Colon (tissue), 2 donors: ENCODE measurements around the gene LRRC27.
"Not testable (repeated sequence)": the region's sequence is repeated elsewhere in the genome, so short reads cannot be mapped to it uniquely, and the experiment has no call there.

Source experiments
- FAIRE-seq: peaks from 2 replicates; lab custom pipeline; 2012; peaks lifted over from hg19 to GRCh38; lab: Jason Lieb, UNC
- donor health status: control.
- donor health status: control.

LRRC27 gene

GRCh38 chr10:132331601-132332432 is at the start of gene LRRC27:
TSS of gene LRRC27 (plus strand) at chr10:132332193. CDS start at chr10:132333525, 1,332 bp downstream.
- FAIRE-seq, result no peak

GRCh38 chr10:132282667-132283603 is 49.1 kb upstream of the LRRC27 start:
- FAIRE-seq, result no peak

DNA sequence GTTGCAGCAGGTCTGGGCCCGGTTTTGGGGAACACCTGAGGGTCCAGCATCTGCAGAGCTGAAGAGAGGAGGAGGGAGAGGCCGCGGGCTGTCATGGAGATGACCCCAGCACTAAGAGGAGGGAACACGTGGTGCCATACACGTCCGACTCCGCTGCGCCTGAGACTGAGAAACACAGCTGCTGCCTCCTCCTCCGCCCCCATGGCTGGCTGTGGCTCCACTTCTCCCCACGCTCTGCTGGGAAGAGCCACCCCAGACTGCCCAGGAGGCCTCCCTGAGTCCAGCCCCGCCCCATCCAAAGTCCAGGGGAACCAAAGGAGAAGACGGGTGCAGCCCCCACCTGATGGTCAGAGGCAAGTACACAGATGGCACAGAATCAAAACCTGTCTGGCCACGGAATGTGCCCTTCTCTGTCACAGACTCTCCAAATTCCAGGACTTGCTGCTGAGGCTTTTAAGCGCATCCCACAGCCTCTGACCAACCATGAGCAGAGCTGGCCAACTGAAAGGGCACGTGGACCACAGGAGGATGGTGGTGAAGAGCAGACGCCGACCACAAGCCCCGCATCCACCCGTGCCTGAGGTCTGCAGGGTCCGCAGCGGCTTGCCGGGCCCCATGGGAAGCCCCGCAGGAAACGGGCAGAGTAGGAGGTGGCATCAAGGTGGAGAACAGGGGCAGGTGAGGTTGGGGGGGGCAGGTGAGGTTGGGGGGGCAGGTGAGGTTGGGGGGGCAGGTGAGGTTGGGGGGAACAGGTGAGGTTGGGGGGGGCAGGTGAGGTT is 48.2 kb upstream of the LRRC27 start:
- FAIRE-seq, result no peak

DNA sequence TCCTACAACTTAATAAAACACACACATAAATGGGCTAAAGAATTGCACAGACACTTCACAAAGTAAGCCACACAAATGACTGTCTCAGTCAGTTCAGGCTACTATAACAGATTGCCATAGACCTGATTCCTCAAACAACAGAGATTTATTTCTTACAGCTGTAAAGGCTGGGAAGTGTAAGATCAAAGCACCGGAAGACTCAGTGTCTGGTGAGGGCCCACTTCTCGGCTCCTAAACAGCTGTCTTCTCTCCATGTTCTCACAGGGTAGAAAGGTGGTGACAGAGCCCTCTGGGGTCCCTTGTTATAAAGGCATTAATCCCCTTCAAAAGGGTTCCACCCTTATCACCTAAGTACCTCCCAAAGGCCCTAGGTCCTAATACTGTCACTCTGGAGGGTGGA is 42.6 kb upstream of the LRRC27 start:
- no peak for FAIRE-seq

GRCh38 chr10:132290631-132291030 is 41.4 kb upstream of the LRRC27 start:
- FAIRE-seq, result no peak

GRCh38 chr10:132291826-132292225 is 40.2 kb upstream of the LRRC27 start:
- no peak for FAIRE-seq

- no peak for FAIRE-seq
Observed at GRCh38 chr10:132292287-132293200, 39.4 kb upstream of the LRRC27 start.

- FAIRE-seq, result no peak
Observed at GRCh38 chr10:132293201-132293812, 38.7 kb upstream of the LRRC27 start.

GRCh38 chr10:132293813-132294520 is 38.0 kb upstream of the LRRC27 start:
- no peak for FAIRE-seq

DNA sequence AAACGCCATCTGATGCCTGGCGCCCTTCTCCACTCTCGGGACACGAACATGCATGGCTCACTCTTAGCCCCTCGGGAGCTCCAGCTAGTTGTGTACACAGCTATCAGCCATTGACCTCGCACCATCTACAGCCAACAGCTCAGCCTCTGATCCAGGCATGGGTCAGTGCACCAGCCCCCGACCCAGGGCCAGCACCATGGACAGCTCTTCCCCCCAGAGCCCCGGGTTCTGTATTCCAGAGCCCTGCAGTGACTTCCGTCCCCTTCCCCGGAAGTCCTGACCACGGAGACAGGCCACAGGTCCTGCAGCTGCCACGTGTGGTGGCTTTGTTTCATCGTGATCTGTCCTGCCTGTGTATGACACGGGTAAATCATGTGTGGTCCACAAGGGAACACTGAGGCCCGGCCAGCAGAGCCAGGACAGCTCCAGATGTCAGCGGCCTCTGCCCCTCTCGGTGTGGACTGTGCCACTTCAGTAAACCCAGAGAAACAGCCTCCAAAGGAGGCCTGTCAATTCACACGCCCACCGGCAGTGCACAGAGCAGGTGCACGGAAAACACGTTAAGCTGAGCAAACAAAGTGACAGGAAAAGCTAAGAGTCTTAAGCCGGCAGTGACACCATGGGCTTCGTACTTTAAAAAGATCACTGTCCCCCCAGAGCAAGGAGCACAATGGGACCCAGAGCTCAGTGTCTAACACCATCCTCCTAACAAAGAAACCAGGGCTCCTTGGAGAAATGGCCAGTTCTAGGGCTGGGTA is 37.3 kb upstream of the LRRC27 start:
- FAIRE-seq, result no peak

GRCh38 chr10:132295481-132295880 is 36.5 kb upstream of the LRRC27 start:
- not testable (repeated sequence) for FAIRE-seq

GRCh38 chr10:132296666-132297443 is 35.1 kb upstream of the LRRC27 start:
- FAIRE-seq, result no peak

DNA sequence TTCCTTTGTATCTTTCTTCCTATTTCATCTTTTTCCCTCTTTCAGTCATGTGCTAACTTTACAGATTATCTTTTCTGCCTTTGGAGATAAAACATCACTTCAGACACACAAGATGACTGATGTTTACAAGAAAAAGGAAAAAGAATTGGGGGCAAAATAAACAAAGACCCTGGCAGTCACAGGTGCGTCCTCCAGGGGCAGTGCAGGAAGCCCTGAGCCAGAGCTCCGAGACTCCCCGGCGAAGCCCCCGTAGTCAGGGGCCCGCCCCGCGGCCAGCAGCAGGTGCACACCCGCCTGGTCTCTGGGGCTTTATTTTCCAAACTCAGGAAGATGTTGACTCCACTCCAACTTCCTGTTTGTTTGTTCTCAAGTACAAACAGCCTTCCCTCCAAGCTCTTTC is 34.5 kb upstream of the LRRC27 start:
- FAIRE-seq, result no peak

- no peak for FAIRE-seq
Observed at GRCh38 chr10:132298038-132298881, 33.7 kb upstream of the LRRC27 start.

DNA sequence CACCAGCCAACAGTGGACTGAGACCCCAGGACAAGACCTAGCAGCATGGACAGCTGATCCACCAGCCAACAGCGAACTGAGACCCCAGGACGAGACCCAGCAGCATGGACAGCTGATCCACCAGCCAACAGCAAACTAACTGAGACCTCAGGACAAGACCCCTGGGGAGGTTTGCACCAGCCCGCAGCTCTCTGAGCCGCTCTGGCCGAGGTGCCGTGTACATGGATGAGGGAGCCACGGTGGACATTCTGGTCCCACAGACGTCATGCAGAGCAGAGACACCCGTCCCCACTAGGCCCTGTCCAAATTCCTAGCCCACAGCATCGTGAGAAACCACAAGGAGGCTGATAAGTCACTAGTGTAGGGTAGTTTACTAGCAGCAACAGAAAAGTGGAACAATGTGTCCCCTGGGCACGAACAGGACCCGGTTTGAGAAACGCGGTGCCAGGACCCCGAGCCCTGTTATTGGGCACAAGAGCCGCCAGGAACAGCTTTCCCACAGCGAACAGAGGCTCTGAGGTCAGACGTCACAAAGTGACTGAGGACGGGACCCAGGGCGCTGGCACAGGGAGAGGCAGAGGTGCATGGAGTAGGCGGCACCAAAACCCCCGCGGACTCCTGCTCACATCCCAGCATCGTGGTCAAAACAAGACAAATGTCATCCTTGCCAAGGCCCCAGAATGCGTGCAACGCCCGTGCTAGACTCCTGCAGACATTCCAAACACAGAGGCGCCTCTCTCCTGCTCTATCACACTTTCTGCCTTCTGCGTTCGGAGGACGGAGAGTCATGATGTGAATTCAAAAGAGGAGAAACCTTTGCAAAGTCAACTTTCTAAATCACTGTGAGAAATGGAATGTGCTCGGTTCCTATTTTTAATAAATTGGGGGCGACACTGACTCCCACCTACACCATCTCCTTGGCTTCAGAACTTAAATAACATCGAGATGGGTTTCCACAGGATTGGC is 32.3 kb upstream of the LRRC27 start:
- FAIRE-seq, result no peak

DNA sequence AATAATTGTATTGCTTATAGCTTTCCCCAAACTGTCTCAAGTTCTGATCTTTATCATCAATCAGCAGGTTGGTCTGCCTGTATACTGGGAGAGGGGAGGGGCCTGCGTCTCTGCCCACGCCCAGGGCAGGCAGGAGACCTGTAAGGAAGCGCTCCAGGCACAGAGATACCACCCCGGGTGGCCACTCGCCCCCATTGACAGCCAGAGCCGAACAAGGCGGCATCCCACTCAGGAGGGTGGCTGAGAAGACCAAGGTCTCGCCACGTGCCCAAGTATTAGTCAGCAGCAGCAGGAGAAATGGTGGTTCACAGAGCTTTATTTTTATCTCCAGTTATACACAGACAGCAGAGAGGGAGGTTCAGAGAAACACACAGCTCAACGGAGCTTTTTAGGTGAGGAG is 31.4 kb upstream of the LRRC27 start:
- no peak for FAIRE-seq
